ENCODE results near the gene MPZL3.

- TF ChIP-seq CTCF (IDR thresholded peaks at IDR 0.05) = no peak
- no peak for TF ChIP-seq POLR2A (IDR thresholded peaks at IDR 0.05)
These were observed 39.9 kb downstream of the MPZL3 start for GRCh38 chr11:118212131-118212725.
